ENCODE data around the gene ZSWIM8. TPM values are rescaled to one million over a fixed set of nuclear protein-coding genes. Genes with fewer than 3 reads are reported as not detected.
A peak's percentile ranks its signal among the peaks of the same experiment; 100 is the strongest.

Gene ZSWIM8
- total and polyA plus RNA-seq, 3 donors from 2014 or later = 192 to 289 (median 204) TPM

DNA sequence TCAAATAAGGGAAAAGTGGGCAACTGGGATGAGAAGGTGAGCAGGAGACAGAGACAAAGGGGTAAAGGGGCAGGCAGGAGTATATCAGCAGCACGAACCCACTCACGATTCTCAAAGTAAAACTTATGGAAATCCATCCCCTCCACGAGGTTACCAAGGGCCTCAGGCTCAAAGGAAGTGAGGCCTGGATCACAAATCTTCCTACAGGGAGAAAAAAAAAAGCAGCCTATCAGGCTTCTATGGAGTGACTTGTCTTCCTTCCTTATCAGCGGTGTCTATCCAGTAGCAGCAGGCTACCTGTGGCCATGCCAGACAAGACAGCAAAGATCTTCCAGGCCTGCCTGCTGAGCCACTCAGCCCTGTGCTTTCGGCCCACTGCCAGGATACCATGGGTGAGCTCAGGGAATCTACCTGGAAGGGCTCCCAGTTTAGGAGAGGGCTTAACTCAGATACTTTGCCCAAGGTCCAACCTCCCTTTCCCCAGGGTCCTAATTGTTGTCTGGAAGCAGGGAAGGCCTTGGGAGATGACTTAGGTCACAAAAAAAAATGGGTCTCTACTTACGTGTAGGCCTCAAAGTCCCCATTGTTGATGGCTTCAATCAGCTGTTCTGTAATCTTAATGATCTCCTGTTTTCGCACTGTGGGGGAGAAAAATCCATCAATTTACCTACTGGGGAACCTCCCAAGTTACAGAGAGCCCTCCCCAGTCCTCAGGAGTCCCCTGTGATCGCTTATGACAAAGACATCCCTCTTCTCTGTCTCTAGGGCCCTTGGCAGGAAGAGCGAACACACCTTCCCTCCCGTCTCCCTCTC is 31.7 kb downstream of the ZSWIM8 start:
- Histone ChIP-seq H3K36me3 (ENCODE audit: low read depth, missing control alignments) (no peaks in the 10 kb centered on the region), H3K27ac (peak overlapping the region in 1 of 2 donors; percentile 35), H3K4me3 (no peak overlapping the region), H3K4me1 (no peaks in the 10 kb centered on the region), H3K27me3 (no peaks in the 10 kb centered on the region), H3K9me3 (no peaks in the 10 kb centered on the region)
- no peak for DNase-seq
- TF ChIP-seq POLR2A (IDR thresholded peaks at IDR 0.05) = no peak
- TF ChIP-seq, protein P1, sequence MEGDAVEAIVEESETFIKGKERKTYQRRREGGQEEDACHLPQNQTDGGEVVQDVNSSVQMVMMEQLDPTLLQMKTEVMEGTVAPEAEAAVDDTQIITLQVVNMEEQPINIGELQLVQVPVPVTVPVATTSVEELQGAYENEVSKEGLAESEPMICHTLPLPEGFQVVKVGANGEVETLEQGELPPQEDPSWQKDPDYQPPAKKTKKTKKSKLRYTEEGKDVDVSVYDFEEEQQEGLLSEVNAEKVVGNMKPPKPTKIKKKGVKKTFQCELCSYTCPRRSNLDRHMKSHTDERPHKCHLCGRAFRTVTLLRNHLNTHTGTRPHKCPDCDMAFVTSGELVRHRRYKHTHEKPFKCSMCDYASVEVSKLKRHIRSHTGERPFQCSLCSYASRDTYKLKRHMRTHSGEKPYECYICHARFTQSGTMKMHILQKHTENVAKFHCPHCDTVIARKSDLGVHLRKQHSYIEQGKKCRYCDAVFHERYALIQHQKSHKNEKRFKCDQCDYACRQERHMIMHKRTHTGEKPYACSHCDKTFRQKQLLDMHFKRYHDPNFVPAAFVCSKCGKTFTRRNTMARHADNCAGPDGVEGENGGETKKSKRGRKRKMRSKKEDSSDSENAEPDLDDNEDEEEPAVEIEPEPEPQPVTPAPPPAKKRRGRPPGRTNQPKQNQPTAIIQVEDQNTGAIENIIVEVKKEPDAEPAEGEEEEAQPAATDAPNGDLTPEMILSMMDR (IDR thresholded peaks at IDR 0.05) = no peak
- intact Hi-C loops (cut with DNase I; ENCODE audit: low total_unique reads) = no loop called here
- 83 to 84% methylated on average over 10 of the region's 10 CpGs for WGBS, 2 donors

DNA sequence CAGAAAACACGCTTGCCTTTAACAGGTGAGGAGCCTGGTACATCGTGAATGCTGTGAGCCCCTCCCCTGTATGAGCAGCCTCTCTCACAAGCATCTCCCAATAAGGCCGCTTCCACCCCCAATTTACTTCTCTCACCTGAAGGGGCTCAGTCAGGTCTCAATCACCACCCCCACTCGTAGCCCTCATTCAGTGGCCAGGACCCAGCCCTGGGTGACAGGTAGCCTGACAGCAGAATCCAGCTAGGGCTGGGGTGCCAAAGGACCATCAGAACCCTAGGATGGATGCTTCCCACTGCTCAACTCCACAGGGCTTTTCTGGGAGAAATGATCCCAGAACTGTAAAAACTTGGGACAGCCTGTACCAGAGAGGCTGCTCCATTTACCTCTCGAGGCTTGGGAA is 32.4 kb downstream of the ZSWIM8 start:
- Histone ChIP-seq H3K27ac (no peak overlapping the region), H3K9me3 (no peaks in the 10 kb centered on the region), H3K36me3 (ENCODE audit: low read depth, missing control alignments) (no peaks in the 10 kb centered on the region), H3K27me3 (no peaks in the 10 kb centered on the region), H3K4me1 (no peaks in the 10 kb centered on the region), H3K4me3 (no peak overlapping the region)
- intact Hi-C loops (cut with DNase I; ENCODE audit: low total_unique reads) = no loop called here
- no peak for TF ChIP-seq POLR2A (IDR thresholded peaks at IDR 0.05)
- TF ChIP-seq, protein P1 (IDR thresholded peaks at IDR 0.05) = no peak
- no peak for DNase-seq
- 88 to 94% methylated on average over 4 to 5 of the region's 5 CpGs for WGBS, 2 donors

DNA sequence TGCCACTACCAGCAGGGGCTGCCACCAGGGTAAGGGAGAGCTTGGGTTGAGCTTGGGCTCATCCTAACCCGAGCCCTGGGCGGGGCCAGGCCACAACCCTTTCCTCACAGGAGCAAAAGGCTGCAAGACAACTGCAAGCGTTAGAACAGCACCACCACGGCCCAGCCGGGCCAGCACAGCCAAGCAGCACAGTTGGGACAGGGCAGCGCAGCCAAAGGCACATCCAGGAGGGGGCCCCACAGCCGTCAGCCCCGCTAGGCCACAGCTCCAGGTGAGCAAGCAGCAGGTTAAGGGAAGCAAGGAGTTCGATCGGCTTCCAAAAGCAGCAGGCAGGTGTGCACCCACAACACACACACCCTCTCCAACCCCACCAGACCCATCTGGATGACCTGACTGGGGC is 33.0 kb downstream of the ZSWIM8 start:
- no peak overlapping the region for H3K27ac ChIP-seq
- 85 to 100% methylated on average over 2 to 10 of the region's 10 CpGs for WGBS, 2 donors
- no peaks in the 10 kb centered on the region for H3K36me3 ChIP-seq (ENCODE audit: low read depth, missing control alignments)
- no peak overlapping the region for H3K4me3 ChIP-seq
- H3K4me1 ChIP-seq = no peaks in the 10 kb centered on the region
- no peak for DNase-seq
- no peak for TF ChIP-seq POLR2A (IDR thresholded peaks at IDR 0.05)
- H3K27me3 ChIP-seq = no peaks in the 10 kb centered on the region
- H3K9me3 ChIP-seq = no peaks in the 10 kb centered on the region
- intact Hi-C loops (cut with DNase I; ENCODE audit: low total_unique reads) = no loop called here

DNA sequence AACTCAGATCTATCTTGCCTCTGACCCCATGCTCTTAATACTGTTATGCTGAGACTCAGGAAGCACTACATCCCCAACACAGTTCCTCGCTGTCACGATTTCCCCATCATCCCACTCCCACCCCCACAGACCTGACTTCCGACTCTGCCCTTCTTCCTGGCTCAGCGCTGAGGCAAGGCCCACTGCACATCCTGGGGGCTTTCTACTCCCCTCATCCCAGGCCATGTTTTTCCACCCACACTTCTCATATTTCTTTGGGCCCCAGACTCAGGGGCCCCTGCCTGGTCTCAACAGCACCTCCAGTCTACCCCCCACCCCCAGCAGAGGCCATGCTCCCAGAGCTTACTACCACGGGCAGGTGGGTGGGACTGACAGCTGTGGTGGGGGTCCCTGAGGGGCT is 33.7 kb downstream of the ZSWIM8 start:
- no peak for TF ChIP-seq POLR2A (IDR thresholded peaks at IDR 0.05)
- TF ChIP-seq, protein P1 (IDR thresholded peaks at IDR 0.05) = no peak
- no peaks in the 10 kb centered on the region for H3K27me3 ChIP-seq
- no peak overlapping the region for H3K4me3 ChIP-seq
- intact Hi-C loops (cut with DNase I; ENCODE audit: low total_unique reads) = no loop called here
- WGBS, 2 donors = 73 to 81% methylated on average over 5 of the region's 5 CpGs
- no peaks in the 10 kb centered on the region for H3K9me3 ChIP-seq
- H3K4me1 ChIP-seq = no peaks in the 10 kb centered on the region
- no peaks in the 10 kb centered on the region for H3K36me3 ChIP-seq (ENCODE audit: low read depth, missing control alignments)
- H3K27ac ChIP-seq = no peak overlapping the region
- no peak for DNase-seq

DNA sequence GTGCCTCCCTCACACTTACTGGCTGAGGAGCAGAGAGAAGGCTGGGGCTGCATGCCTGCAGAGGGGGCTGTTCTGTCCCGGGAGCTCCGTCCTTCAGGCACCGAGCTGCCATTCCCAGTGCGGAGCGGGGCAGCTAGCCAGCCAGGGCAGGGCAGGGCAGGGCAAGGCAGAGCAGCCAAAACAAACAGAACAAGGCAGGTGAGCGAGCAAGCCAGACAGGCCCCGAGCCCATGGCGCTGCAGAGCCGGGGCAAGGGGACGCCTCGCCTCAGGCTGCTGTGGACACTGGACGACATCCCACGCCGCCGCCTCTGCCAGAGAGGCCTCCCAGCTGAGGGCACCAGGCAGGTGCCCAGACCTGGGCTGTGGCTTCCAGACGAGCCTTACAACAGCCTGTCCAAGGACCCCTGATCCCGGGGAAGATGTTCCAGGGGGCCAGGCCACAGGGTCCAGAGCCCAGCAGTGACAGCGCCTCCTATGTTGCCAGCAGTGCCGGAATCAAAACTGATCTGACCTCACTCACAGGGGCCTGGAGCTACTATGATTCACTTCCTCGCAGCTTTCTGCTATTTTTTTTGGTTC is 34.2 kb downstream of the ZSWIM8 start:
- no peak for DNase-seq

More for the DNA sequence above, 34.2 kb downstream of the ZSWIM8 start:
- Histone ChIP-seq H3K4me1 (no peaks in the 10 kb centered on the region), H3K27ac (no peak overlapping the region), H3K9me3 (no peaks in the 10 kb centered on the region), H3K36me3 (ENCODE audit: low read depth, missing control alignments) (no peaks in the 10 kb centered on the region), H3K27me3 (no peaks in the 10 kb centered on the region), H3K4me3 (no peak overlapping the region)
- TF ChIP-seq, protein P1 (IDR thresholded peaks at IDR 0.05) = no peak
- TF ChIP-seq POLR2A (IDR thresholded peaks at IDR 0.05) = no peak
- intact Hi-C loops (cut with DNase I; ENCODE audit: low total_unique reads) = no loop called here
- 89 to 90% methylated on average over 7 to 20 of the region's 20 CpGs for WGBS, 2 donors

All from testis (tissue), 3 donors.